MG63 (cell line): ENCODE data around the gene MYCL. TPM values are rescaled to one million over a fixed set of nuclear protein-coding genes. Genes with fewer than 3 reads are reported as not detected.

ENCODE experiments used
- DNase-seq: peaks from one replicate; pipeline ENCODE4 v3.0.0-alpha.2; 2020
- H3K27me3 ChIP-seq: fragments of 250-450 bp; sonication (Bioruptor Pico); 2 replicates; pipeline ENCODE4 v1.5.1; 2020; ENCODE audit warnings: mild to moderate bottlenecking, moderate library complexity
- H3K36me3 ChIP-seq: fragments of 250-450 bp; sonication (Bioruptor Pico); 2 replicates; pipeline ENCODE4 v1.5.1; 2020; ENCODE audit warnings: mild to moderate bottlenecking, moderate library complexity
- H3K4me3 ChIP-seq: fragments of 250-450 bp; sonication (Bioruptor Pico); 2 replicates; pipeline ENCODE4 v1.5.1; 2020; ENCODE audit warnings: mild to moderate bottlenecking, moderate library complexity
- H3K9me3 ChIP-seq: fragments of 250-450 bp; sonication (Bioruptor Pico); 2 replicates; pipeline ENCODE4 v1.5.1; 2020; ENCODE audit warnings: mild to moderate bottlenecking, moderate library complexity
- total RNA-seq: library from RNA; depleted of rRNA; stranded (reverse); fragments of >200 nt; shearing (Covaris generic); gene quantifications from 2 replicates; pipeline ENCODE4 v1.2.3, GENCODE V29; 2014; ENCODE audit warnings: low replicate concordance; rRNA removed

Gene MYCL
- total RNA-seq, 1 experiment from 2014 or later = 0.07 TPM

- Histone ChIP-seq H3K4me3 (no peak overlapping the region), H3K36me3 (peaks cover 62% of the 10 kb centered on the region), H3K27me3 (no peaks in the 10 kb centered on the region), H3K9me3 (no peaks in the 10 kb centered on the region)
- no peak for DNase-seq
Observed at GRCh38 chr1:39847940-39848339, 53.8 kb downstream of the MYCL start.

GRCh38 chr1:39846796-39847195, 54.9 kb downstream of the MYCL start:
- H3K36me3 ChIP-seq = peaks cover 61% of the 10 kb centered on the region
- H3K4me3 ChIP-seq = no peak overlapping the region
- no peaks in the 10 kb centered on the region for H3K9me3 ChIP-seq
- H3K27me3 ChIP-seq = no peaks in the 10 kb centered on the region
- DNase-seq = no peak

- Histone ChIP-seq H3K27me3 (no peaks in the 10 kb centered on the region), H3K36me3 (peaks cover 64% of the 10 kb centered on the region), H3K9me3 (no peaks in the 10 kb centered on the region), H3K4me3 (no peak overlapping the region)
- peak; percentile 35 for DNase-seq
Observed at GRCh38 chr1:39845569-39846566, 55.8 kb downstream of the MYCL start.

Other genes with a start within 250 kb of the MYCL start
- gene NT5C1A, start 229.8 kb downstream of the MYCL start, total RNA-seq = not detected in 2 replicates
- not detected in 2 replicates for gene HPCAL4, start 210.5 kb downstream of the MYCL start, total RNA-seq
- 80.7 and 112 TPM in 2 replicates for gene PPIE, start 163.0 kb downstream of the MYCL start, total RNA-seq
- not detected in 2 replicates for gene OXCT2, start 130.6 kb downstream of the MYCL start, total RNA-seq
- 0.02 and 1.2 TPM in 2 replicates for gene BMP8B, start 113.1 kb downstream of the MYCL start, total RNA-seq
- gene TRIT1, start 18.4 kb downstream of the MYCL start, total RNA-seq = 28.4 and 41.5 TPM in 2 replicates
- 4.8 and 5.8 TPM in 2 replicates for gene MFSD2A, start 53.2 kb upstream of the MYCL start, total RNA-seq
- 164 and 175 TPM in 2 replicates for gene CAP1, start 138.8 kb upstream of the MYCL start, total RNA-seq
- gene PPT1, start 195.3 kb upstream of the MYCL start, total RNA-seq = 67.5 and 97.0 TPM in 2 replicates